HG03575 (cell line): ENCODE data around the gene ACBD6.

Experiments used
- ATAC-seq: cut with Tn5 transposase; IDR thresholded peaks from one replicate; pipeline ENCODE4 v1.9.1; 2021; ENCODE audit not compliant: unreplicated experiment, insufficient number of reproducible peaks, low FRiP score; ENCODE audit errors: extremely low read depth

The ACBD6 gene

GRCh38 chr1:180239145-180240096 lies 263.0 kb downstream of the ACBD6 start:
- no peak for ATAC-seq

GRCh38 chr1:180238675-180239074 lies 263.7 kb downstream of the ACBD6 start:
- no peak for ATAC-seq
